ENCODE data around the gene ASXL1. TPM values are rescaled to one million over a fixed set of nuclear protein-coding genes. Genes with fewer than 3 reads are reported as not detected.

The ASXL1 gene
- total RNA-seq, 6 donors from 2014 or later, result 60.6 to 389 (median 88.5) TPM

DNA sequence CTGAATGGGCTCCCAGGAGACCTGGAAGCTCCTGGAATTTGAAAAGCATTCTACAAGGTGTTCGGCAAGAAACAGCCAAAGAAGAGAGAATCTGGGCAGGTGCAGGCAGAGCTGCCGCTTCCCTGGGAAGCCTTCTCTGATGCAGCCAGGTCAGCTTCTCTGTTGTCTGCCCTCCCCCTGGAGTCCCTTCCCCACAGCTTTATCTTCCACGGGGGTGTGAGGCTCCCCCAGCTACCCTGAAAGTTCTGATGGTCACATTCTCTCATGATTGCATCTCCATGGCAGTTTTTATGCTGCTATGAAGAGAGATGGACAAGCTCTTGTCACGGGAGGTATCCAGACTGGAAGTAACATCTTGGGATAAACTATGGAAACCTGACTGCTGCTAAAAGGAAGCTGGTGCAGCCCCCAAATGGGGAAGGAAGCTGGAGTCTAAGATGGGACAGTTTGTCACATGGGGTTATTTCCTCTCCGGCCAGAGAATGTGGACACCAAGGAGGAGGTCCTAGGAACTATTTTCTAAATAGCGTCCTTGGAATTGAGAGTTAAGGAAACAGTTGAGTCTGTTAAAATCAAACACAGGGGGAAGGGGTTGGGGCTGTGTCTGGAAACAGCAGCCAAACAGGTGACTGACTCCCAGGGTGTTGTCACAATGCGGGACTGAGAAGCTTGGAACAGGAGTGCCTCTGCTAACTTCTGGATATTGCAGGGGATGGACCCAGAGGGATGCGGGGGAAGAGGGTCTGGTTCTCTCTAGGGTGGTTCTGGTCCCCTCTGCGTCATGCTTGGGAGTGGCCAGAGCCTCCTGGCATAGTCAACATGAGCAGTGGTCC, 91.1 kb downstream of the ASXL1 start:
- peaks cover 9 to 88% (median 52%) of the 10 kb centered on the region in 4 donors for H3K36me3 ChIP-seq
- no peaks in the 10 kb centered on the region for H3K9me3 ChIP-seq
- H3K27ac ChIP-seq, result peak overlapping the region; percentile 6 to 69 (median 16)
- TF ChIP-seq, protein P1, sequence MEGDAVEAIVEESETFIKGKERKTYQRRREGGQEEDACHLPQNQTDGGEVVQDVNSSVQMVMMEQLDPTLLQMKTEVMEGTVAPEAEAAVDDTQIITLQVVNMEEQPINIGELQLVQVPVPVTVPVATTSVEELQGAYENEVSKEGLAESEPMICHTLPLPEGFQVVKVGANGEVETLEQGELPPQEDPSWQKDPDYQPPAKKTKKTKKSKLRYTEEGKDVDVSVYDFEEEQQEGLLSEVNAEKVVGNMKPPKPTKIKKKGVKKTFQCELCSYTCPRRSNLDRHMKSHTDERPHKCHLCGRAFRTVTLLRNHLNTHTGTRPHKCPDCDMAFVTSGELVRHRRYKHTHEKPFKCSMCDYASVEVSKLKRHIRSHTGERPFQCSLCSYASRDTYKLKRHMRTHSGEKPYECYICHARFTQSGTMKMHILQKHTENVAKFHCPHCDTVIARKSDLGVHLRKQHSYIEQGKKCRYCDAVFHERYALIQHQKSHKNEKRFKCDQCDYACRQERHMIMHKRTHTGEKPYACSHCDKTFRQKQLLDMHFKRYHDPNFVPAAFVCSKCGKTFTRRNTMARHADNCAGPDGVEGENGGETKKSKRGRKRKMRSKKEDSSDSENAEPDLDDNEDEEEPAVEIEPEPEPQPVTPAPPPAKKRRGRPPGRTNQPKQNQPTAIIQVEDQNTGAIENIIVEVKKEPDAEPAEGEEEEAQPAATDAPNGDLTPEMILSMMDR (IDR thresholded peaks at IDR 0.05), result no peak
- TF ChIP-seq POLR2A (IDR thresholded peaks at IDR 0.05), result no peak
- H3K27me3 ChIP-seq, result no peaks in the 10 kb centered on the region
- no peak overlapping the region for H3K4me3 ChIP-seq
- ATAC-seq (ENCODE audit: low FRiP score in 2 of 2) (peak in 1 of 2 donors; percentile 32), DNase-seq (no peak)
- WGBS, 2 donors, result 51 to 55% methylated on average over 8 to 9 of the region's 9 CpGs
- H3K4me1 ChIP-seq, result peaks cover 25 to 49% (median 38%) of the 10 kb centered on the region in 4 donors

- H3K27ac ChIP-seq, result peak overlapping the region; percentile 8 to 69 (median 40)
Observed at GRCh38 chr20:32449890-32450401, 91.8 kb downstream of the ASXL1 start.

GRCh38 chr20:32450484-32451061, 92.4 kb downstream of the ASXL1 start:
- Histone ChIP-seq H3K4me1 (peaks cover 25 to 42% (median 32%) of the 10 kb centered on the region in 4 donors), H3K27ac (peak overlapping the region in 3 of 4 donors; percentile 8 to 69 (median 57)), H3K9me3 (no peaks in the 10 kb centered on the region), H3K27me3 (no peaks in the 10 kb centered on the region), H3K4me3 (no peak overlapping the region), H3K36me3 (peaks cover 9 to 88% (median 59%) of the 10 kb centered on the region in 4 donors)
- TF ChIP-seq POLR2AphosphoS5 (IDR thresholded peaks at IDR 0.05), result no peak
- TF ChIP-seq, protein P1 (IDR thresholded peaks at IDR 0.05), result no peak
- no peak for TF ChIP-seq POLR2A (IDR thresholded peaks at IDR 0.05)
- TF ChIP-seq EP300 (IDR thresholded peaks at IDR 0.05), result no peak
- DNase-seq (no peak), ATAC-seq (ENCODE audit: low FRiP score in 2 of 2) (no peak)
- 46 to 77% methylated on average over 4 to 7 of the region's 9 CpGs for WGBS, 2 donors

More at GRCh38 chr20:32449890-32450401, 91.8 kb downstream of the ASXL1 start:
- ATAC-seq (ENCODE audit: low FRiP score in 2 of 2) (no peak), DNase-seq (no peak)
- no peaks in the 10 kb centered on the region for H3K9me3 ChIP-seq
- peaks cover 25 to 48% (median 37%) of the 10 kb centered on the region in 4 donors for H3K4me1 ChIP-seq
- H3K27me3 ChIP-seq, result no peaks in the 10 kb centered on the region
- TF ChIP-seq, protein P1 (IDR thresholded peaks at IDR 0.05), result no peak
- TF ChIP-seq POLR2AphosphoS5 (IDR thresholded peaks at IDR 0.05) (no peak), POLR2A (IDR thresholded peaks at IDR 0.05) (no peak), EP300 (IDR thresholded peaks at IDR 0.05) (no peak)
- peaks cover 9 to 88% (median 58%) of the 10 kb centered on the region in 4 donors for H3K36me3 ChIP-seq
- WGBS, 2 donors, result 29 to 38% methylated on average over 4 to 8 of the region's 8 CpGs
- H3K4me3 ChIP-seq, result no peak overlapping the region

- Histone ChIP-seq H3K27me3 (no peaks in the 10 kb centered on the region), H3K27ac (peak overlapping the region in 2 of 4 donors; percentile 8 to 69), H3K4me1 (peaks cover 22 to 36% (median 26%) of the 10 kb centered on the region in 4 donors), H3K36me3 (peaks cover 9 to 88% (median 56%) of the 10 kb centered on the region in 4 donors), H3K9me3 (no peaks in the 10 kb centered on the region), H3K4me3 (no peak overlapping the region)
- no peak for ATAC-seq (ENCODE audit: low FRiP score in 2 of 2)
- WGBS, 2 donors, result 83 to 85% methylated on average over 3 to 8 of the region's 8 CpGs
- no peak for TF ChIP-seq POLR2A (IDR thresholded peaks at IDR 0.05)
- no peak for TF ChIP-seq EP300 (IDR thresholded peaks at IDR 0.05)
- no peak for TF ChIP-seq POLR2AphosphoS5 (IDR thresholded peaks at IDR 0.05)
- TF ChIP-seq, protein P1 (IDR thresholded peaks at IDR 0.05), result no peak
- DNase-seq, result no peak
Observed at GRCh38 chr20:32451340-32451681, 93.2 kb downstream of the ASXL1 start.
